Ovary (tissue), 3 donors: ENCODE measurements around the gene PLA2G12A.

Source experiments
- CTCF ChIP-seq, 3 donors: fragments of 450-650 bp in 2 of 3; fragments of 200-600 bp in 1 of 3; IDR thresholded peaks; one replicate each; pipeline versions ENCODE4 v1.5.1 to v1.8.0; 2016 to 2022; ENCODE audit warnings: antibody characterized with exemption in 3 of 3, mild to moderate bottlenecking in 1 of 3
- EP300 ChIP-seq: sonication (generic); formaldehyde crosslinking; IDR thresholded peaks from one replicate; pipeline ENCODE4 v1.6.1; 2017; ENCODE audit warnings: antibody characterized with exemption
- donor health status: DM: no; HTN: no; CAD: no.

DNA sequence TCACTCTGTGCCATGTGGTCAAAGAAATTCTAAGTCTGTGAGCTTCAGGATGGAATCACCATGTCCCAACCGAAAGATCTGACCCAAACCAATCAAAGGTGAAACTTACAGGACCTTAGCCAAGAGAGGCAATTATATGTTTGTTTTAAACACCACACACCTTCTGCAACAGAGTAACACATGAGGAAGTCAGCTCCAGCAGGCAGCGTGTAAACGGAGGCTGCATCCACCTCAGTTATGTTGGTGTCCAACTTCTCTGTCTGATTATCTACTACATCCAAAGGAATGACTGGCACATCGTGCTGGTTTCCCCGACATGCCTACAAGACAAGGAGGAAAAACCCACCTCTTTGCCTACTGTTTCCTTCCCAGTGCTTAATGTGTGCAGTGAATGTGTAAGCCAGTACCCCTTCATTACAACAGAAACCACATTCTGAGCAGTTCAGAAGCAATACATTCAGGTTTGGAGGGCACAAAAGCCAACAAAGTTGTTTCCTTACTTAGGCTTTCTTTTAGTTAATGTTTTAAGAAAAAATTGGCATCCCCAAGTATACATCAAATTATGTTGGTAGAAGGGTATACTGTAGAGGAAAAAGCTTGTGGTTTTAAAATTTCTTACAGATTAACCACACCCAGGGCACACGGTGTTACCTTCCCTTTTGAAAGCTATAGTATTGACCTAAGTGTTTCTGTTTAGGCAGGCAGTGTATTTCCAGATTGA, 39.0 kb downstream of the PLA2G12A start:
- TF ChIP-seq CTCF (IDR thresholded peaks at IDR 0.05), result no peak
- TF ChIP-seq EP300, result no peak
